Measurements from ENCODE around the gene IL17B.

DNA sequence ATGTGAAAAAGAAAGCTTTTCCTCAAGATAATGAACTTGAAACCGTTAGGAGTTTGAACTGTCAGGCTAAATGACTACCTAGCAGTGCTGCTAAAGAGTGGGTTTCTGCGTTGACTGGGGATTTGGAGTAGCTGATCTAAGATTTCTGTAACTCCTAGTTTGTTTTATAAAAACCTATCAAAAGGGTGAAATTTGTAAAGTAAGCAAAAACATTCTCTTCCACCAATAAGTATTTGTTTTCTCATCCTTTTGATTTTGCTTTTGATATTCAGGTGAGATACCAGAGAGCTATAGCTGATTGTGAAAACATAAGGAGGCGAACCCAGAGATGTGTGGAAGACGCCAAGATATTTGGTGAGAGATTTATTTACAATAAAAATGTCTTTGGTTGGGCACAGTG, 29.7 kb downstream of the IL17B start:
- TF ChIP-seq, protein P1, sequence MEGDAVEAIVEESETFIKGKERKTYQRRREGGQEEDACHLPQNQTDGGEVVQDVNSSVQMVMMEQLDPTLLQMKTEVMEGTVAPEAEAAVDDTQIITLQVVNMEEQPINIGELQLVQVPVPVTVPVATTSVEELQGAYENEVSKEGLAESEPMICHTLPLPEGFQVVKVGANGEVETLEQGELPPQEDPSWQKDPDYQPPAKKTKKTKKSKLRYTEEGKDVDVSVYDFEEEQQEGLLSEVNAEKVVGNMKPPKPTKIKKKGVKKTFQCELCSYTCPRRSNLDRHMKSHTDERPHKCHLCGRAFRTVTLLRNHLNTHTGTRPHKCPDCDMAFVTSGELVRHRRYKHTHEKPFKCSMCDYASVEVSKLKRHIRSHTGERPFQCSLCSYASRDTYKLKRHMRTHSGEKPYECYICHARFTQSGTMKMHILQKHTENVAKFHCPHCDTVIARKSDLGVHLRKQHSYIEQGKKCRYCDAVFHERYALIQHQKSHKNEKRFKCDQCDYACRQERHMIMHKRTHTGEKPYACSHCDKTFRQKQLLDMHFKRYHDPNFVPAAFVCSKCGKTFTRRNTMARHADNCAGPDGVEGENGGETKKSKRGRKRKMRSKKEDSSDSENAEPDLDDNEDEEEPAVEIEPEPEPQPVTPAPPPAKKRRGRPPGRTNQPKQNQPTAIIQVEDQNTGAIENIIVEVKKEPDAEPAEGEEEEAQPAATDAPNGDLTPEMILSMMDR (IDR thresholded peaks at IDR 0.05), result no peak
- TF ChIP-seq POLR2A (IDR thresholded peaks at IDR 0.05), result no peak

Data from esophagus squamous epithelium (tissue), 4 donors.